H4 (cell line): ENCODE measurements around the gene ORM1. TPM values are rescaled to one million over a fixed set of nuclear protein-coding genes. Genes with fewer than 3 reads are reported as not detected.

Source experiments
- DNase-seq: peaks from one replicate; pipeline ENCODE4 v3.0.0-alpha.2; 2015; ENCODE audit warnings: low spot score
- total RNA-seq: library from RNA; depleted of rRNA; stranded (reverse); fragments of >200 nt; shearing (Covaris generic); gene quantifications from 2 replicates; pipeline ENCODE4 v1.2.3, GENCODE V29; 2014

Gene ORM1
- total RNA-seq, 1 experiment from 2014 or later: 0.33 TPM

GRCh38 chr9:114342755-114343440 lies 20.0 kb downstream of the ORM1 start:
- DNase-seq: no peak

DNA sequence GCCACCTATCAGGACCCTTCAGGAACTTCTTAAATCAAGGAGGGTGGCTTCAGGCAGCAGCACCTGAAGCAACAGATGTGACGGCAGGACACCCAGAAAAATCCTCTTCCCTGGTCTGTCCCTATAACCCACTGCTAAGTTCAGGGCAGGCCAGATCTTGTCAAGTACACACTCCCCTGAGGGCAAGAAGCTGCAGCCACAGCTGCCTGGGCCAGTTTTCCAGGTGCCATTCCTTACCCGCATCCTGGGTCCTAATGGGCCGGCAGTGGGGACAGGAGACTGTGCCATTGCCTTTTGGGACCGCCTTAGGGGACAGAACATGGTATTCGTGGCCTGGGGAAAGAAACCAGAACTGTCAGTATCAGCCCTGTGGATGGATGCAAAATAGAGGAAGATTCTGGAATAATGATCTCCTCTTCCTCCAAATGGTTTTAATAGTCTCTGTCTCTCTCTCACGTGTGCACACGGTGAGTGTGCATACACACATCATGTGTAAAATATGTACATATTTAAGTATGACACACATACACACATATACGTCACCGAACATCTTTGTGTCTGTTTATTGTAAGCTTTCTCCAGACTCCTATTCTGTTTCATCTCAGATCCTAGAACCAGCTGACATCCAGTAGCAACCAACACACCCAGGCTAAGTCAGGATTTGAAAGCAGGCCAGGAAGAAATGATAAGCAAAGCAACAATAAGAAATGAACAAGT lies 20.7 kb downstream of the ORM1 start:
- DNase-seq: no peak

DNA sequence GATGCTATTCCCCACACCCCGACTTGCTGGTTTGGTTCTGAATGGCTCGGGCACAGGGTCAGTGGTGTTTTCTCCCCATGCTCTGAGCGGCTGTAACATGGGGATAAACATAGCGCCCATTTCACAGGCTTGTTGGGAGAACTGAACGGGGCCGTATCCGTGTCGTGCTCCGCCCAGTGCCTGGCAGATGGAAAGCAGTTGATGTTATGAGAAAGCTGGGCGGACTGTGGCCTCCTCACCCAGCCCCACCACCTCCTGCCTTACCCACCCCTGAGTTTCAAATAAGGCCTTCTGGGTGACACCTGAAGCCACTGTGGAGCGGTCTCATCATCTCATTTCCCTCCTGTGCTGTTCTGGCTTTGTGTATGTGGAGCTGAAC lies 21.3 kb downstream of the ORM1 start:
- no peak for DNase-seq

DNA sequence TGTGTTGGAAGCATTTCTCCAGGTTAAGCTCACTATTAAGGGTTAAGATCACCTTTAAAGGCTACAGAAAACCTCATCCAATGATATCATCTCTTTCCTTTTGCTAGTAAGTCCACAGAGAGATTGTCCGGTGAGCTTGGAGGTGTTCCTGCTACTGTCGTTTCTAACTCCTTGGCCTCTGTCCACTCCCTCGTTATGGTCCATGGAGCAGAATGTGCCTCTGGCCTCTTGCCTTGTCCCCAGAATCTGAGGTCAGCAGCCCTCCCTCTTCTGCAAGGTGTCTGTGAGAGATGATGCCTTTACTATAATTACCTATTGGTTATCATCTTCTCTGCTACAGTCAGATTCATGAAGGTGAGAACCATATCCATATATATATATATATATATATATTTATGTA lies 21.8 kb downstream of the ORM1 start:
- no peak for DNase-seq

- DNase-seq: no peak
These were observed 22.7 kb downstream of the ORM1 start for GRCh38 chr9:114345493-114346065.

GRCh38 chr9:114346146-114346545 lies 23.2 kb downstream of the ORM1 start:
- DNase-seq: no peak

DNA sequence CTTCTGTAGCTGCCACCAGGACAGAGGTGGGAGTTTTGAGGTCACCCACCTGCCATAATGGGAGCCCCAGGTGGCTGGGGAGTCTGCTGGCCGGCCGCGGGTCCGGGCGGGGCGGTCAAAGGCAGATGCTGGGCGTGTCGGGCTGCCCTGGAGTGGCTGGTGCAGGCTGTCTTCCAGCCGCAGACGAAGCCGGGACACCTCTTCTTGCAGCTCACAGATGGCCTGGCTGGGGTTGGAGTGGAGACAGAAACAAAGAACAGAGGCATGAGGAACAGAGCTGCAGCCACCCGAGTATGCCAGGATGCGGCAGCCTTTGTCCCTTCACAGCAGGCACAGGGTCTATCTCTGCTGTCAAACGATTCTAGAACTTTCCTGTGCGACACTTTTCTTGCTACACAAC lies 24.8 kb downstream of the ORM1 start:
- DNase-seq: no peak

- no peak for DNase-seq
These were observed 25.5 kb downstream of the ORM1 start for GRCh38 chr9:114348261-114348905.

- peak; percentile 98 for DNase-seq
These were observed 26.1 kb downstream of the ORM1 start for GRCh38 chr9:114348906-114349482.

- DNase-seq: no peak
These were observed 27.0 kb downstream of the ORM1 start for GRCh38 chr9:114349713-114350480.

- no peak for DNase-seq
These were observed 27.9 kb downstream of the ORM1 start for GRCh38 chr9:114350636-114351401.

GRCh38 chr9:114351932-114352331 lies 29.0 kb downstream of the ORM1 start:
- DNase-seq: no peak

DNA sequence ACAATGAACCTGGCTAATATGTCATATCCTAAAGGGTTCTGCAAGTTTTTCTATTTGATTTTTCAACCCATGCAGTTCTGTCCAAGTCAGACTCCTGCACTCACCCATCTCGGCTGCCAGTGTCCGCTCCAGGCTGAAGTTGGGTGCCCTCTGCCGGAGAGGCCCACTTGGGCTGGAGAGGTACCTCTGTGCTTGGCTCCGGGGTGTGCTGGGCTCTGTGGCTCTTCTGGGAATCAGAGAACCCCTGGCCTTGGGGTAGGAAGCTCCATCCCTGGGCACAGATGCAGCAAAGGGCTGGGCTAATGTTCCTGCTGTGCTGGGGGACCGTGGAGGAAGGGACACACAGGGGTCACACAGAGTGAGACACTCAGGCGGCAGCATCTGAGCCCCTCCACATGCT lies 32.9 kb downstream of the ORM1 start:
- no peak for DNase-seq

DNA sequence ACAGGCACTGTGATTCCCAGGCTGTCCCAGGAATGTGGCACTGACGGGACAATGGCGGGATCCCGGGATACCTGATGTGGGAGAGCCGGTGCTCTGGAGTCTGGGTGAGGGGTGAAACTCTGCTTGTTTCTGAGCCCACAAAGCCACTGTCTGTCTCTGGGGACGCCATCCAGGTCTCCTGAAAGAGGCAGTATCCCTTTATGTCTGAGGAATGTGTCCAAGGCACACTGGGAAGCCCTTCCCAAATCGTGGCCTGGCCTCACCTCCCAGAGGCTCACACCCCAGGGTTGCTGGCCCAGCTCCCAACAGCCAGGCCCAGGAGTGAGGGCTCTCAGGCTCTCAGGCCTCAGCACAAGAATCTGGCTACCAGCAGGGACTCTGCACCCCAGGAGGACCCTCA lies 33.9 kb downstream of the ORM1 start:
- DNase-seq: no peak

DNA sequence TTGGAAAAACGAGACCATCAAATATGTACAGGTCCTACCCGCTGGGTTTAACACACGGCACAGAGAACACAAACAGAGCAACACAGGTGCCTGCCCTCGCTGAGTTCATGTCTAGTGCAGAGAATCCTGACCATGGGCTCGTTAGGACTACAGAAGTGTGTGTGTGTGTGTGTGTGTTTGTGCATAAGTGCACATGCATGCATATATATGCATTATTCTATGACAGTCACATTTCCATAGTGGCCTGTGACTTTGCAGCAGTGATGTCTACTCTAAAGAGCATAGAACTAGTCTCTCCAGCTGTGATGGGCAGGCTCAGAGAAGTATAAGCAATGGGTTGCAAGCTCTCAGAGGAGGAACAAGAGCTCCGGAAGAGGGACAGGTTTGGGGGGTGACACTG lies 34.5 kb downstream of the ORM1 start:
- DNase-seq: no peak

DNA sequence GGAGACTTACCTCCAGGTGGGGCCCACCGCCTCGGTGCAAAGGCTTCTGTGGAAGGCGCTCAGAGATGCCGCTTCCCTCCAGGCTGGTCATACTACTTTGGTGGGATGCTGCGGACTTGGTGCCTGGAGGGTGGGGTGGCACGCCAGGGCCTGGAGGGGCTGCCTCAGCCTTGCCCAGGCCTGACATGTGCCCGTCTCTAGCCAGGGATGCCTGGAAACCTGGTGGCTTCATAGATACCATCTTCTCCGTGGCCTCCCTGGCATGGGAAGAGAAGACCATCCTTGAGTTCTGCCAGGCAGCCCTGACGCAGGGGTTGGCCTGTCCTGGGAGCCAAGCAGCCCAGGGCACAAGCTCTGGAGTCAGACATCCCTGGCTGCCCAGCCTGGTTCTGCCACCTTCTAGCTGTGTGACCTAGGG lies 35.0 kb downstream of the ORM1 start:
- no peak for DNase-seq

GRCh38 chr9:114359801-114360200 lies 36.9 kb downstream of the ORM1 start:
- DNase-seq: no peak

DNA sequence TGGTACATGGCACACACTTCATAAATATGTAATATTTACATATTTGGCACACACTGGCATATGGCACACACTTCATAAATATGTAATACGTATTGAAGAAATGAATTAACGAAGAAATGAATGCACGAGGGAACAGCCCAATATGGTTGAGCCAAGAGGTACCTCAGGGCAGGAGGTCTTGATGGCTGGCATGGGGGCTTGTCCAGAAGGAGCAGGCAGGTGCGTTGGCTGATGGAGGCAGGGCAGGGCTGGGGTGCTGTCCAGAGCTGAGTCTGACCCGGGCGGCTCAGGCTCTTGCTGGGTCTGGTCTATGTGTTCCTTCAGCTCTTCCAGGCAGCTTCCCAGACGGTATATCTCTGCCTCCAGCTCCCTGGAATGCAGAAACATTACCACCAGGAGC lies 38.6 kb downstream of the ORM1 start:
- no peak for DNase-seq

DNA sequence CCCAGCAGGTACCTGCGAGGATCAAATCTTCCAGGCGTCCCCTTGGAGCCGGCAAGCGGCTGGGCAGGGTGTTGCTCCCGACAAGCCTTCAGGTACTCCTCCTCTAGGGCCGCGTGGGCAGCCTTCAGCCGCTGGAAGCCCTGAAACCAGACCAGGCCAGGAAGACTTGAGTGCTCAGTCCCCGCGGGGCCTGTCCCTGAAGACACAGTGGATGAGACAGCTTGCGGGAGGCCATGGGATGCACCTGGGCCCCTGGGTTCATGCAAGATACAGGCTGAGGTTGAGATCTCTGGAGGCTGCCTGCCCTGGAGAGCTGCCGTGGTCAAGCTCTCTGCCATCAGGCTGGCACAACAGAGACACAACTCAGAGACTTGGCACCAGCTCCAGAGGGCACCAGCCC lies 39.5 kb downstream of the ORM1 start:
- no peak for DNase-seq

DNA sequence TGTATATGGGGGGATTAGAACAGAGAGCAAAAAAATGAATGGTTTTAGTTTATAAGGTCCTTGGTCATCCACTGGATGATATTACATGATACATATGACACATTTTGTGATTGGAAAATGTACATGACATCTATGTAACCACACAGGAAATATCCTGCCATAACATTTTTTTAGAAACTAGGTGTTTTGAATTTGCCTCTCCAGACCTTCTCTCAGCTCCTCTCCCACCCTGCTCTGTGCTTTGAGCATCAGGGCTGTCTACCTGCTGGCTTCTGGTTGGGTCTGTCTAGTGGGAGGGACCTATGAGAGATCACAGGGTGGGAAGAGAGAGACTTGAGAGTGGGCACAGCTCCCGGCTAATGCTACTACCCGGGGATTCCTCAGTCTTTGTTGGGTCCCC lies 40.5 kb downstream of the ORM1 start:
- DNase-seq: no peak
